GM19455 (cell line): ENCODE measurements around the gene PRCP.
"Not testable (repeated sequence)": the region's sequence is repeated elsewhere in the genome, so short reads cannot be mapped to it uniquely, and the experiment has no call there.

ENCODE experiments used
- ATAC-seq: cut with Tn5 transposase; IDR thresholded peaks from one replicate; pipeline ENCODE4 v1.9.1; 2021; ENCODE audit not compliant: unreplicated experiment

The PRCP gene

DNA sequence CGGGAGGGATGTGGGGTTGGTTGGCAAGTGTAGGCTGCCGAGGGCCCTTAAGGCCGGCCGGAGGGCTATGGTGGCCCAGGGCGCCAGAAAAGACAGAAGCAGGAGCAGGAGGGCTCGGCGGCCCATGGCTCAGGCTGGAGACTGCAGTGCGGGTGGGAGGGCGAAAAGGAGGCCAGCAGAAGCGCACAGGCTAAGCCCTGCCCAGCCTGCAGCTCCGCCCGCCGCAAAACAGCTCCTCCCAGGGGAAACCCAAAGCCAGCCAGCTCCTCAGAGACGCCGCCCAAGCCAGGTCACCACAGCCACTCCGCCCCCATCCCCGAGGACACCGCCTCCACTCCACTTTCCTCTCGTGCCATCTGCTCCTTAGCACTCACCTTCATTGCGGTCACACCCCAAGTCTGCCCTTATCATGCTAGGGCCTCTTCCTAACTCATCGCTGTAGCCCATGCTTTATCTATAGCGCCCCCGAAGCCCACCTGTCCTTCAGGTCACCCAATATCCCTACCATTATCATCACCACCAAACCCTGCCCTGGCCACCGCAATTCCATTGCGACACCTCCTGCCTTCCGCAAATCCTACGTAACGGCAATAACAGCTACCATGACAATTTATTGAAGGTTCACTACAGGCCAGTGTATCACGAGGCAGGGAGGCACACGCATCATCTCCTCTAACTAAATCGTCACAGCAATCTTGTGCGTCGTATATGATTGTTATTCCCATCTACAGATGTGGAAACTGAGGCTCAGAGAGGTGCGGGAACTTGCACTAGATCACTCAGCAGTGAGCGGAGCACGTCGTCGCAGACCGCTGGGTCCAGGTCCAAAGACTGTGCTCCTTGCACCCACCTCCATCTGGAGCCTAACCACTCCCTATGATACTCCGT lies at the start of gene PRCP:
TSS of gene PRCP (minus strand) at position 154 of the 888 bp plus-strand sequence. CDS start at position 126, 28 bp downstream.
- ATAC-seq, result peak; percentile 78

DNA sequence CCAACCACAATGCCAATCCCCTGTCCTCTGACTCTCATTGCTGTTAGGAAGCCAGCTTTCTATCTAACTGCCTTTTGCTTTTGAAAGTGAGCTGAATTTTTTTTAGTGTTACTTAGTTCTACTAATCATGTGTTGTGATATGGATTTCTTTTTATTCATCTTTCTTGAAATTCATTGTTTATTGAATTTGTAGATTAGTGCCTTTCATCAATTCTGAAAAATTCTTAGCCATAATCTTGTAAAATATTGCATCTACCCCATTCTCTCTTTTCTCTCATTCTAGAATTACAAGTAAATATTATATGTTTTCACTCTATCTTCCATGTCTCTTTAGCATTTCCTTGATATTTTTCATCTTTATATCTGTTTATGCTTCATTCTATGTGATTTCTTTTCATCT lies 49.1 kb upstream of the PRCP start:
- no peak for ATAC-seq

DNA sequence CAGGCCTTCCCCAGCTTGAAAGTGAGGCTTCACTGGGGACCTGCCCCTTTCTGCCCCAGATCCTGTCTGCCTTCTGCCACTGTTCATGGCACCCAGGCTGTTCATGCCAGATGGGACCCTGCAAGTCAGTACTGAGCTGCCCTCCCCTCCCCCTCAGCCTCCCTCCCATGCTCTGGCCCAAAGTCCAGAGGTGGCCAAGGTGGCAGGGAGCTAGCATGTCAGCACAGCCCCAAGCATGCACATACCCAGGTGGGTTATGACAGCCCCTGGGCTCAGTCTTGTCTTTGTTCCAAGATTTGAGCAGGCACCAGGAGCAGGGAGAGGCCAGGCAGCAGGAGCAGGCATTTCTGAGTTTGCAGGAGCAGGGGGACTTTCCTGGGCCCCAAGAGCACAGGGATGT lies 45.5 kb upstream of the PRCP start:
- no peak for ATAC-seq

DNA sequence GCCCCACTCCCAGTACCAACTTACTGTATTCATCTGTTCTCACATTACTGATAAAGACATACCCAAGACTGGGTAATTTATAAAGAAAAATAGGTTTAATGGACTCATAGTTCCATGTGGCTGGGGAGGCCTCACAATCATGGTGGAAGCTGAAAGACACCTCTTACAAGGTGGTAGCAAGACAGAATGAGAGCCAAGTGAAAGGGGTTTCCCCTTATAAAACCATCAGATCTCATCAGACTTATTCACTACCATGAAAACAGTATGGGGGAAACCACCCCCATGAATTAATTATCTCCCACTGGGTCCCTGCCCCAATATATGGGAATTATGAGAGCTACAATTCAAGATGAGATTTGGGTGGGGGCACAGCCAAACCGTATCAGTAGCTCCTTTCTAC lies 44.8 kb upstream of the PRCP start:
- not testable (repeated sequence) for ATAC-seq

DNA sequence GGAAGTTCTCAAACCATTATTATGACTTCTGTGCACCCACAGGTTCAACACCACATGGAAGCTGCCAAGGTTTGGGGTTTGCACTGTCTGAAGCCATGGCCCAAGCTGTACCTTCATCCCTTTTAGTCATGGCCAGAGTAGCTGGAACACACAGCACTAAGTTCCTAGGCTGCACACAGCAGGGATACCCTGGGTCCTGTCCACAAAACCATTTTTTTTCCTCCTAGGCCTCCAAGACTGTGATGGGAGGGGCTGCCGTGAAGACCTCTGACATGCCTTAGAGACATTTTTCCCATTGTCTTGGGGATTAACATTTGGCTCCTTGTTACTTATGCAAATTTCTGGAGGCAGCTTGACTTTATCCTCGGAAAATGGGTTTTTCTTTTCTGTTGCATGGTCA lies 44.0 kb upstream of the PRCP start:
- ATAC-seq, result no peak

DNA sequence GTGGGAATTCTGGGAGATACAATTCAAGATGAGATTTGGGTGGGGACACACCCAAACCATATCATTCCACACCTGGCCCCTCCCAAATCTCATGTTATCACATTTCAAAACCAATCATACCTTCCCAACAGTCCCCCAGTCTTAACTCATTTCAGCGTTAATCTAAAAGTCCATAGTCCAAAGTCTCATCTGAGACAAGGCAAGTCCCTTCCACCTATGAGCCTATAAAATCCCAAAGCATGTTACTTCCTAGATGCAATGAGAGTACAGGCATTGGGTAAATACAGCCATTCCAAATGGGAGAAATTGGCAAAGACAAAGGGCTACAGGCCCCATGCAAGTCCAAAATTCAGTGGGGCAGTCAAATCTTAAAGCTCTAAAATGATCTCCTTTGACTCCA lies 43.2 kb upstream of the PRCP start:
- not testable (repeated sequence) for ATAC-seq

DNA sequence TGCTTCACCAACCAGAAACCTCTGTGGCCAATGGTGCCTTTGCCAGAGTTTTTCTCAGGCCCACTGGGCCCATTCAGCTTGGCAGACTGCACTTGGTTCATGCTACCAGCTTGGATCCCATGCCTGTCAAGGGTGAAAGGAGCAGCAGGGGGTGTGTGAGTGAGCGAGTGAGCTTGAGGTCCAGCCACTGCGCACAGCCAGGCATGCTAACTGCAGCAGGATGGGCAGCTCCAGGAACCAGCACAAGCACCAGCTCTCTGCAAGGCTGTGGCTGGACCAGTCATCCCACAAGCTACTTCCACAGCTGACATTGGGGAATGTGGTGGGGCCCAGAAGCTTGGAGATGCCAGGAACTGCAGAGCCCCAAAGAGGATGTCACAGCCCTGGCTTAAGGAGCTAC lies 42.1 kb upstream of the PRCP start:
- ATAC-seq, result no peak

DNA sequence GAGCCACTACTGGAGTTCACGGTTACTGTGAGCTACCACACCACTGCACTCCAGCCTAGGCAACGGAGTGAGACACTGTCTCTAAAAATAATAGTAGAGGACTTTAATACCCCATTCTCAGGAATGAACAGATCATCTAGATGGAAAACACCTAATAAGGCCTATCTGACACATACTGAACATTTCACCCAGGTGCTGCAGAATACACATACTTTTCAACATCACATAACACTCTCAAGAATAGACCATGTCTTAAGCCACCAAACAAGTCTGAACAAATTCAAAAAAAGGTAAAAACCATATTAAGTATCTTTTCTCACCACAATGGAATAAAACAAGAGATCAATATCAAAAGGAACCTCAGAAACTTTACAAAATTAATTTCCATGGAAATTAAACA lies 39.2 kb upstream of the PRCP start:
- no peak for ATAC-seq

DNA sequence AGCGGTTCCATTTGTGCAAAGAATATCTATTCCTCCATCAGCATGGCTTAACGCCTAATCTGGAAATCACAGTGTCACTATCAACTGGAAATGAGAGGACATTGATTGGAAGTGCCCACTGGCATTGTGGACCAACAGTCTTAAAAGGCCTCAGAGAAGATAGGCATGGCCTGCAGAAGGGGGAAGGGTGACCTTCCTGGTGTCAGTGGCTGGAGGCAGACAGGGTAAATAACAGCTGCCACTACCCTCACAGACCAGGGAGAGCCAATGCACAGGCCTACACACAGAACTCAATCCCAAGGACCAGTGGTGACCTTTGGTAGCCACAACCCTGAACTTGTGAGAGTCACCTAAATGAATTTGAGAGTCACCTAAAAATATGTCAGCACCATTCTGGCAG lies 37.3 kb upstream of the PRCP start:
- ATAC-seq, result no peak

DNA sequence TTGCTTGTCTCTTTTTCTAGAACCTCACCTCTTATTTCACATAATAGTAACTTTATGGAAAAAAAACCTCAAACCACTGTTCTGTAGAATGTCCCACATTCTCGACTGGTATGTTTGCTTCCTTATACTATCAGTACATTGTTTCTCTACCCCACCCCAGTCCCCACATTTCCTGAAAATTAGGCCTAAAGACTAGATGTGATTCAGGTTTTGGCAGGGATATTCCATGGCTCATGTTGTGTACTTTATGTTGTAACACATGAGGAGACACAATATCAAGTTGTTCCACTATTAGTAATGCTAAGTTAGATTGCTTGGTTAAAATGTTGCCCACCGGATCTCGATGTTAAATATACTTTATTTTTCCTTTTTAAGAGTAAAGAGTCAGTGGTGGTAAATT lies 36.0 kb upstream of the PRCP start:
- ATAC-seq, result no peak

DNA sequence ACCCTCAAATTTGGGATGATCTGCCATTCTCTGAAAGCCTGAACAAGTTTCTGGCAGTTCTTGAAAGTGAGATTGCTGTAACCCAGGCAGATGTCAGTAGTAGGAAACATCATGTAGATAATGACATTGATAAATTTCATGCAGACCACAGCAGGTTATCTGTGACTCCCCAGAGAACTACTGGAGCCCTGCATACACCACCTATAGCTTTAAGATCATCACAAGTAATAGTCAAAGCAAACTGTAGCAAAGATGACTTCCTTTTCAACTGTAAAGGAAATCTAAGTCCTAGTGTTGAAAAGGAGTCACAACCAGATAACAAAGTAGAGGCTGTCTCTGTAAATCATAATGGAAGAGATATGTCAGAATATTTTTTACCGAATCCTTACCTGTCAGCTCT lies 32.3 kb upstream of the PRCP start:
- ATAC-seq, result no peak

DNA sequence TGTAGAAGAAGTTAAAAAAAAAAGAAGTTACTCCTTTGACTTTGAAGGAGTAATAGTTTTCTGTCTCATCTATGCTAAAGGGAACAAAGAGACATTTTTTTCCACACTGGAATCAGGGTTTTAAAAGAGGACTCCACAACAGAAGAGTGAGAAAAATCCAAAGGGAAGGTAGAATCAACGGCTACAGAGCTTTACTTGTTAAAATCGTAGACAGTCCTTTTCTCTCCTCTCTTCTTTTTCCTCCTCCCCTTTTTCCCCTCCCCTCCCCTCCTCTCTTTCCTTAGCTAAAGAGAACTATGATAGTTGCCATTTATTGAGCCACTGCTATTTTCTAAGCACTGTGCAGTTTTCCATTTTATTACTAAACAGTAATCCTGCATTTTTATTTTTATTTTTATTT lies 30.5 kb upstream of the PRCP start:
- no peak for ATAC-seq

DNA sequence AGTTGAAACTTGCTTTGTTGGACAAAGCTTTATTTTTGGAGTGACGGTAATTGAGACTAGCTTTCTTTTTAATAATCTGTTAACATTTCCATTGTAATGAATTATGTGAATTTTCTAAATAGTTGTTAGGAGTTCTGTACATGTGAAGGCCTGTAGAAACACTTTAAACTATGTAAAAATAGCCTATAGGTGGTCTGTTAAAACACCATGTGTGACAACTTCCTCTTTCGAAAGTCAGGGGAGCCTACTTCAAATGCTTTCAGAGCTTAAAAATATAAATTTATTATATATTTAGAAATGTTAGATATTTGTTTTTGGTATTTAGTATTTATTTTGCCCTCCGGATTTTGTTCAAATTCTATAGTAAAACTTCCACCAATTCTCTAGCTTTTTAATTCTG lies 30.0 kb upstream of the PRCP start:
- ATAC-seq, result peak; percentile 41

DNA sequence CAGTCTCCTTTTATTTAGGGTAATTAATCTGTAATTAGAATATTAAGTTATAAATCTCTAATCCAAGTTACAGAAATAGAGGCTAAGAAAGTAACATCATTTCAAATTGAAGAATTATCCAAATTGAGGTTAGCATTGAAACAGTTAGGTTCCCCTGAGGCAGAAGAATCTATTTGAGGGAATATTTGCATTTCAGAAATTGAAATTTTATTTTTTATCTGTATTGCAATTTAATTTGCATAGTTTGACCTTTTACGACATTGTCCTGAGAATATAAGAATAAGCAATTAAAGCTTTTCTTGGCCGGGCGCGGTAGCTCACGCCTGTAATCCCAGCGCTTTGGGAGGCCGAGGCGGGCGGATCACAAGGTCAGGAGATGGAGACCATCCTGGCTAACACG lies 28.9 kb upstream of the PRCP start:
- no peak for ATAC-seq

DNA sequence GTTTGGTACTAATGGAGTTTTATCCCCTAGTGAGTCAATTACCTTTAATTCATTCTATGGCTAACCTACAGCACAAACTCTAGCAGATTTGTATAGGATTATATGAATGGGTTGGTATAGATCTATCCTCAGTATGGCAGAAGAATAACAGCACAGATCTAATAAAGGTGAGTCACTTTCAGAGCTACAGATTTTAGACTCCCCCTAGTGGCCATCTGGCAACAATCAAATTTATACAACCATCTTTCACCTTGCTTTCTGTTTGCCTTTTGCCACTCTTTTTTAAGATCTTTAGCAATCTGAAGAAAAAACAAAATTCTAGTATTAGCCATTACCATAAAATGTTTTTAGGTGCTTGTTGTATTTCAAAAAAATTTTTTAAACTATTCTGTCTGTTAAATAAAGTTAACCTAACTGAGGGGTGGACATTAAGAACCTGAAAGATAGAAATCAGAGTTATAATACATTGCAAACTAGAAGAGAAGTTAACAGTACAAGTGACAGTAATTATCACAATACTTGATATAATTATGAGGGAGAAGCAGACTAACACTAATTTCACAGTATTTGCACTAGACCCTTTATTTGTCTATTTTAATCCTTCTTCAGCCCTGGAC lies 27.1 kb upstream of the PRCP start:
- peak; percentile 70 for ATAC-seq

DNA sequence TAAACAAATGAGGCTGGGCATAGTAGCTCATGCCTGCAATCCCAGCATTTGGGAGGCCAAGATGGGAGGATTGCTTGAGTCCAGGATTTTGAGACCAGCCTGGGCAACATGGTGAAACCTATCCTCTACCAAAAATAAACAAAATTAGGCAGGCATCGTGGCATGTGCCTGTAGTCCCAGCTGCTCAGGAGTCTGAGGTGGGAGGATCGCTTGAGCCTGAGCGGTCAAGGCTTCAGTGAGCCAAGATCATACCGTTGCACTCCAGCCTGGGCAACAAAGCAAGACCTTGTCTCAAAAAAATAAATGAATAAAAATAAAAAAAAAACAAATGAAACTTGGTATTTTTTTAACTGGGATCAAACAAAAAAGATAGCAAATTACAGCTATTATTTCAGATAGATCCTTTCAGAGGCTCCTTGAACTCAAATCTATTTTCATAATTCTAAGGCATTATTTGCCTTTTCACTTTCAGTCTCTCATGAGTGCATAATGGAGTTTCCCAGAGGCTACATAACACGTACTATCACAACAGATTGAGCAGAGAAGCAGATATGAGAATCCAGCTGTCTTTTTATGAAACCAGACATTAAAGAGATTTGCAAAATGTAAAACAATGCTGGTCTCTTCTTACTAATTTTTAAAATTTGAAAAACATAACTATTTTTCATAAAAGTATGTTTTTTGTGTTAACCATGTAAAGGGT lies 24.4 kb upstream of the PRCP start:
- ATAC-seq, result no peak

DNA sequence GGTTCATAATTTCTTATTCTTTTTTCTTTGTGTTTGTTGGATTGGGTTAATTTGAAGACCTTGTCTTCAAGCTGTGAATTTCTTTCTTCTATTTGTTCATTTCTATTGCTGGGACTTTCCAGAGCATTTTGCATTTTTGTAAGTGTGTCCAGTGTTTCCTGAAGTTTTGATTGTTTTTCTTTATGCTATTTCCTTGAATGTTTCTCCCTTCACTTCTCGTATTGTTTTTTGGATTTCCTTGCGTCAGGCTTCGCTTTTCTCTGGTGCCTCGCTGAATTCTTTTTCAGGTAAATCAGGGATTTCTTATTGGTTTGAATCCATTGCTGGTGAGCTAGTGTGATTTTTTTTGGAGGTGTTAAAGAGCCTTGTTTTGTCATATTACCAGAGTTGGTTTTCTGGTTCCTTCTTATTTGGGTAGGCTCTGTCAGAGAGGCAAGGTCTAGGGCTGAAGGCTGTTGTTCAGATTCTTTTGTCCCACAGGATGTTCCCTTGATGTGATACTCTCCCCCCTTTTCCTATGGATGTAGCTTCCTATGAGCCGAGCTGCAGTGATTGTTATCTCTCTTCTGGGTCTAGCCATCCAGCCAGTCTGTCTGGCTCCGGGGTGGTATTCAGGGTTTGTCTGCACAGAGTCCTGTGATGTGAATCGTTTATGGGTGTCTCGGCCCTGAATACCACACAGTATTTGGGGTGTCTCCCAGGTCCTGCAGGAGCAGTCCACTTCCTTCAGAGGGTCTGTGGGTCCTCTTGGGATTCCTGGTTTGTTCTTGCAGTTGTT lies 22.4 kb upstream of the PRCP start:
- ATAC-seq, result not testable (repeated sequence)

DNA sequence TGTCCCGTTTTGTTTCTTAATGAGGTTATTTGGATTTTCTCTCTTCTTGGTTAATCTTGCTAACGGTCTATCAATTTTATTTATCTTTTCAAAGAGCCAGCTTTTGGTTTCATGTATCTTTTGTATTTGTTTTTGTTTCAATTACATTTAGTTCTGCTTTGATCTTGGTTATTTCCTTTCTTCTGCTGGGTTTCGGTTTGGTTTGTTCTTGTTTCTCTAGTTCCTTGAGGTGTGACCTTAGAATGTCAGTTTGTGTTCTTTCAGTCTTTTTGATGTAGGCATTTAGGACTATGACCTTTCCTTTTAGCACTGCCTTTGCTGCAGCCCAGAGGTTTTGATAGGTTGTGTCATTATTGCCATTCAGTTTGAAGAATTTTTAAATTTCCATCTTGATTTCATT lies 20.0 kb upstream of the PRCP start:
- not testable (repeated sequence) for ATAC-seq

DNA sequence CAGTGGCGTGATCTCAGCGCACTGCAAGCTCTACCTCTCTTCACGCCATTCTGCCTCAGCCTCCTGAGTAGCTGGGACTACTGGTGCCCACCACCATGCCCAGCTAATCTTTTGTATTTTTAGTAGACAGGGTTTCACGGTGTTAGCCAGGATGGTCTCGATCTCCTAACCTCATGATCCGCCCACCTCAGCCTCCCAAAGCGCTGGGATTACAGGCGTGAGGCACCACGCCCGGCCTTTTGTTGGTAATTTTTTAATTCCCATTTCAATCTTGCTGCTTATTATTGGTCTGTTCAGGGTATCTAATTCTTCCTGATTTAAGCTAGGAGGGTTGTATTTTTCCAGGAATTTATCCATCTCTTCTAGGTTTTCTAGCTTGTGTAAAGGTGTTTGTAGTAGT lies 19.6 kb upstream of the PRCP start:
- ATAC-seq, result not testable (repeated sequence)

DNA sequence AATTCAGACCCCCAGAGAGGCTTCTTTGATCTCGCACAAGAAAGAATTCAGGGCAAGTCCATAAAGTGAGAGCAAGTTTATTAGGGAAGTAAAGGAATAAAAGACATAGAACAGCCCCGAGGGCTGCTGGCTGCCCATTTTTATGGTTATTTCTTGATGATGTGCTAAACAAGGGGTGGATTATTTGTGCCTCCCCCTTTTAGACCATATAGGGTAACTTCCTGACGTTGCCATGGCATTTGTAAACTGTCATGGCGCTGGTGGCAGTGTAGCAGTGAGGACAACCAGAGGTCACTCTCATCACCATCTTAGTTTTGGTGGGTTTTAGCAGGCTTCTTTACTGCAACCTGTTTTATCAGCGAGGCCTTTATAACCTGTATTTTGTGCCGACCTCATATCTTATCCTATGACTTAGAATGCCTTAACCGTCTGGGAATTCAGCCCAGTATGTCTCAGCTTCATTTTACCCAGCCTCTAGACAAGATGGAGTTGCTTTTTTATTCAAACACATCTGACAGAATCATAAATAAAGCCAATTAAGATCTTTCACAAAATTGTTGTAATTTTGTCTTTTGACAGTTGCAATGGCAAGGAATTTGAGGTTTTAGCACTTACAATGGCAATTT lies 8.9 kb upstream of the PRCP start:
- no peak for ATAC-seq

DNA sequence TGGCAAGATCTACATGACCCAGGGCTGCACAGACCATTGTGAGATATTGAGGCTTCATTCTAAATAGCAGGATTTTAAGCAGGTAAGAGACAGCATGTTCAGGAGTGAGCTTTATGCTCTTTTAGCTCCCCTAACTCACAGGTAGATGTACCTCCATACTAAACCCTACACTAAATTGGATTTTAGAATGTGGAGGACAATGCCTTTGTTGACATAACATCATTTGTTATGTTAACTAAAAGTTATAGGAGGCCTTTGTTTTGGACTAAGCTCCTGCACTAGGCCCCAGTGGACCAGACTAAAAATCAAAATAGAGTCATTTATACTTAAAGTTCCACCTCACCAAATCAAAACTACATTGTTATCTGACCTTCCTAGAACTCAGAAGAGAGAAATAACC lies 8.1 kb upstream of the PRCP start:
- no peak for ATAC-seq
